Smooth muscle cell (in vitro differentiated cells): ENCODE results near the gene ZFR. TPM values are rescaled to one million over a fixed set of nuclear protein-coding genes. Genes with fewer than 3 reads are reported as not detected.
"Not testable (repeated sequence)": the region's sequence is repeated elsewhere in the genome, so short reads cannot be mapped to it uniquely, and the experiment has no call there.

Source experiments
- DNase-seq: peaks from one replicate; lab custom pipeline; 2025; ENCODE audit not compliant: unreplicated experiment; lab: John Stamatoyannopoulos, UW
- H2AFZ ChIP-seq: fragments of 200-600 bp; sonication (generic); 2 replicates; pipeline ENCODE4 v1.6.0; 2016; ENCODE audit warnings: antibody characterized with exemption, low read depth, mild to moderate bottlenecking
- H3F3A ChIP-seq: fragments of 200-600 bp; sonication (generic); 2 replicates; pipeline ENCODE4 v1.6.0; 2017; ENCODE audit warnings: antibody characterized with exemption, low read depth
- H3K27ac ChIP-seq: fragments of 200-600 bp; sonication (generic); 2 replicates; pipeline ENCODE4 v1.5.1; 2016; ENCODE audit warnings: low read depth, mild to moderate bottlenecking
- H3K27me3 ChIP-seq: fragments of 200-600 bp; sonication (generic); 2 replicates; pipeline ENCODE4 v1.6.1; 2016; ENCODE audit warnings: low read depth, mild to moderate bottlenecking
- H3K36me3 ChIP-seq: fragments of 200-600 bp; sonication (generic); 2 replicates; pipeline ENCODE4 v1.5.1; 2016; ENCODE audit warnings: low read depth
- H3K4me1 ChIP-seq: fragments of 200-600 bp; sonication (generic); 2 replicates; pipeline ENCODE4 v1.5.1; 2016; ENCODE audit warnings: low read depth
- H3K4me2 ChIP-seq: fragments of 200-600 bp; sonication (generic); 2 replicates; pipeline ENCODE4 v1.6.0; 2016; ENCODE audit warnings: mild to moderate bottlenecking
- H3K4me3 ChIP-seq: fragments of 200-600 bp; sonication (generic); 2 replicates; pipeline ENCODE4 v1.5.1; 2016; ENCODE audit warnings: mild to moderate bottlenecking
- H3K79me2 ChIP-seq: fragments of 200-600 bp; sonication (generic); 2 replicates; pipeline ENCODE4 v1.6.0; 2016; ENCODE audit warnings: low read depth, mild to moderate bottlenecking
- H3K9ac ChIP-seq: fragments of 200-600 bp; sonication (generic); 2 replicates; pipeline ENCODE4 v1.6.0; 2016; ENCODE audit warnings: low read depth
- H3K9me3 ChIP-seq: fragments of 200-600 bp; sonication (generic); replicated peaks from 2 replicates; pipeline ENCODE4 v1.5.1; 2016; ENCODE audit warnings: low read depth
- H4K20me1 ChIP-seq: fragments of 200-600 bp; sonication (generic); 2 replicates; pipeline ENCODE4 v1.6.0; 2016; ENCODE audit warnings: low read depth
- CTCF ChIP-seq: fragments of 200-600 bp; sonication (generic); IDR thresholded peaks from 2 replicates; pipeline ENCODE4 v1.5.1; 2017; ENCODE audit warnings: borderline replicate concordance, mild to moderate bottlenecking, antibody characterized with exemption; ENCODE audit not compliant: insufficient read depth, poor library complexity, severe bottlenecking
- WGBS: methylation state at CpG from one replicate; pipeline ENCODE4 v1.1.7; 2016; ENCODE audit warnings: low lambda C conversion rate; 5-methylcytosine and 5-hydroxymethylcytosine counted together
- polyA plus RNA-seq: library from polyadenylated mRNA; unstranded; fragments of >200 nt; fragmentation: Nextera tagmentation; extraction: Ambion mirVana; gene quantifications from 2 replicates; pipeline ENCODE4 v1.2.1, GENCODE V29; 2016
- total RNA-seq: library from RNA; depleted of rRNA; stranded (reverse); fragments of >200 nt; gene quantifications from 2 replicates; pipeline ENCODE4 v1.2.3, GENCODE V29; 2014

ZFR gene
- total and polyA plus RNA-seq, 2 experiments from 2014 or later = 54.9 to 80.2 TPM

GRCh38 chr5:32323741-32324140, 120.8 kb downstream of the ZFR start:
- no peak overlapping the region for H3K4me3 ChIP-seq
- WGBS = 78% methylated on average over 8 of the region's 8 CpGs

GRCh38 chr5:32322882-32323281, 121.7 kb downstream of the ZFR start:
- H3K27ac ChIP-seq = no peak overlapping the region
- no peaks in the 10 kb centered on the region for H3K9me3 ChIP-seq
- no peaks in the 10 kb centered on the region for H3F3A ChIP-seq
- no peak overlapping the region for H3K4me2 ChIP-seq
- WGBS = 95% methylated on average over 12 of the region's 12 CpGs
- no peak for TF ChIP-seq CTCF
- no peaks in the 10 kb centered on the region for H4K20me1 ChIP-seq
- no peak overlapping the region for H3K9ac ChIP-seq
- no peaks in the 10 kb centered on the region for H3K36me3 ChIP-seq
- H3K27me3 ChIP-seq = no peaks in the 10 kb centered on the region
- no peaks in the 10 kb centered on the region for H3K4me1 ChIP-seq
- H3K79me2 ChIP-seq = no peaks in the 10 kb centered on the region
- H3K4me3 ChIP-seq = no peak overlapping the region
- DNase-seq = no peak
- H2AFZ ChIP-seq = no peak overlapping the region

More at GRCh38 chr5:32323741-32324140, 120.8 kb downstream of the ZFR start:
- Histone ChIP-seq H2AFZ (no peak overlapping the region), H3K9me3 (no peaks in the 10 kb centered on the region), H3K9ac (no peak overlapping the region), H3K4me1 (no peaks in the 10 kb centered on the region), H3F3A (no peaks in the 10 kb centered on the region), H3K27me3 (no peaks in the 10 kb centered on the region), H4K20me1 (no peaks in the 10 kb centered on the region), H3K4me2 (no peak overlapping the region), H3K27ac (no peak overlapping the region), H3K79me2 (no peaks in the 10 kb centered on the region), H3K36me3 (no peaks in the 10 kb centered on the region)
- TF ChIP-seq CTCF = no peak
- no peak for DNase-seq

- DNase-seq, H3K27ac ChIP-seq, H4K20me1 ChIP-seq, H3K9me3 ChIP-seq, H3K36me3 ChIP-seq, H3K4me3 ChIP-seq, H3F3A ChIP-seq, H3K79me2 ChIP-seq, H3K4me2 ChIP-seq, H3K9ac ChIP-seq, H3K27me3 ChIP-seq, H3K4me1 ChIP-seq, H2AFZ ChIP-seq: not testable (repeated sequence)
- whole genome bisulfite sequencing = 98% methylated on average over 2 of the region's 2 CpGs
These were observed 122.8 kb downstream of the ZFR start for GRCh38 chr5:32321787-32322186.

GRCh38 chr5:32320576-32320975, 124.0 kb downstream of the ZFR start:
- Histone ChIP-seq H2AFZ (no peak overlapping the region), H3K9me3 (no peaks in the 10 kb centered on the region), H3K4me3 (no peak overlapping the region), H3K4me2 (no peak overlapping the region), H3K9ac (no peak overlapping the region), H3F3A (no peaks in the 10 kb centered on the region), H3K27ac (no peak overlapping the region), H4K20me1 (no peaks in the 10 kb centered on the region), H3K36me3 (no peaks in the 10 kb centered on the region), H3K79me2 (no peaks in the 10 kb centered on the region), H3K4me1 (no peaks in the 10 kb centered on the region), H3K27me3 (no peaks in the 10 kb centered on the region)
- no peak for TF ChIP-seq CTCF
- WGBS = 90% methylated on average over 10 of the region's 10 CpGs
- DNase-seq = no peak
